HG03571 (cell line): ENCODE data around the gene KATNB1.

Experiments used
- ATAC-seq: cut with Tn5 transposase; IDR thresholded peaks from one replicate; pipeline ENCODE4 v1.9.1; 2021; ENCODE audit not compliant: unreplicated experiment

KATNB1 gene

GRCh38 chr16:57804111-57804837, 68.7 kb downstream of the KATNB1 start:
- no peak for ATAC-seq

DNA sequence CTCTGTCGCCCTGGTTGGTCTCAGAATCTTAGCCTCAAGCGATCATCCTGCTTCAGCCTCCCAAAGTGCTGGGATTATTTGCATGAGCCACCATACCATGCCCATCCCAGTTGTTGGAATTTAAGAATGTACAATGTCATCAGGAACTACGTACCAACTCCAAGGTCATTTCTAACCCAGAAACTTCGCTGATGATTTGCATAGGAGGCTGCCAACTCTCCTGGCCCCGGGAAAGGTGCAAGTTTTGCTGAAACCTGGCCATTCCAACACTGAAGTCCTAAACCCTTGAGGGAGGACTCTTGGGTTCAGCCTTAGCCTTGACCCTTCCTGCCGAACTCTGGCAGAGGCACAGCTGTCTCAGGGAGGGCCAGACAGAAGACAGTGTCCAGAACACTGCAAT, 69.6 kb downstream of the KATNB1 start:
- no peak for ATAC-seq
